IMR-90 (cell line): Measurements from ENCODE around the gene BCL6. TPM values are rescaled to one million over a fixed set of nuclear protein-coding genes. Genes with fewer than 3 reads are reported as not detected.

ENCODE experiments used
- ATAC-seq: fragments of 200-7000 bp; cut with Tn5 transposase; 2 replicates; pipeline ENCODE4 v1.9.1; 2020; ENCODE audit warnings: low read depth, mild to moderate bottlenecking, moderate library complexity
- BruUV-seq: library from RNA; stranded (reverse); fragments of 400-500 nt; replicated peaks from 2 replicates; lab custom pipeline; 2021; lab: Mats Ljungman, UMichigan
- CTCF ChIA-PET: fragments of 300-600 bp; formaldehyde crosslinking; extraction: SDS; loops from one replicate; lab custom pipeline; 2021; ENCODE audit warnings: antibody characterized with exemption; lab: Yijun Ruan, JAX
- POLR2A ChIA-PET: fragments of 300-600 bp; sonication (Branson Sonifier 250); formaldehyde crosslinking; loops from one replicate; lab custom pipeline; 2022; ENCODE audit warnings: antibody characterized with exemption; ENCODE audit not compliant: unreplicated experiment; lab: Charles Lee
- DNase-seq: peaks from one replicate; pipeline ENCODE4 v3.0.0; 2013
- H2AFZ ChIP-seq: replicated peaks from 2 replicates; pipeline ENCODE3; 2013; ENCODE audit warnings: low read length, mild to moderate bottlenecking; ENCODE audit not compliant: poor library complexity
- H2AK5ac ChIP-seq: 2 replicates; pipeline ENCODE4 v1.6.1; 2013; ENCODE audit warnings: low read depth, low read length, inconsistent platforms
- H2AK9ac ChIP-seq: replicated peaks from 2 replicates; pipeline ENCODE3; 2013; ENCODE audit warnings: mild to moderate bottlenecking, low read depth, low read length, moderate library complexity; ENCODE audit not compliant: poor library complexity
- H2BK120ac ChIP-seq: 2 replicates; pipeline ENCODE4 v1.6.1; 2013; ENCODE audit warnings: low read depth, low read length, inconsistent platforms
- H2BK15ac ChIP-seq: 3 replicates; pipeline ENCODE4 v1.6.1; 2013; ENCODE audit warnings: low read depth, low read length, inconsistent platforms
- H2BK20ac ChIP-seq: 2 replicates; pipeline ENCODE4 v1.6.1; 2013; ENCODE audit warnings: low read depth, mild to moderate bottlenecking, inconsistent platforms, low read length, moderate library complexity
- H2BK5ac ChIP-seq: 2 replicates; pipeline ENCODE4 v1.6.1; 2013; ENCODE audit warnings: mild to moderate bottlenecking, low read depth, low read length, inconsistent platforms; ENCODE audit not compliant: poor library complexity, severe bottlenecking
- H3K14ac ChIP-seq: replicated peaks from 2 replicates; pipeline ENCODE4 v1.6.1; 2013; ENCODE audit warnings: low read depth, low read length, inconsistent platforms
- H3K18ac ChIP-seq: 2 replicates; pipeline ENCODE4 v1.6.1; 2013; ENCODE audit warnings: low read depth, low read length, control low read depth
- H3K23ac ChIP-seq: 2 replicates; pipeline ENCODE4 v1.6.1; 2013; ENCODE audit warnings: low read depth, low read length, inconsistent platforms
- H3K27ac ChIP-seq: 2 replicates; pipeline ENCODE4 v1.5.1; 2013; ENCODE audit warnings: mild to moderate bottlenecking, control low read depth, low read length; ENCODE audit not compliant: insufficient read depth
- H3K27me3 ChIP-seq: 2 replicates; pipeline ENCODE4 v1.6.1; 2013; ENCODE audit warnings: low read length; ENCODE audit not compliant: control insufficient read depth, insufficient read depth
- H3K36me3 ChIP-seq: 2 replicates; pipeline ENCODE4 v1.6.1; 2013; ENCODE audit warnings: low read length, mixed read lengths; ENCODE audit not compliant: control insufficient read depth, insufficient read depth
- H3K4ac ChIP-seq: 2 replicates; pipeline ENCODE4 v1.6.1; 2013; ENCODE audit warnings: low read depth, low read length, inconsistent platforms
- H3K4me1 ChIP-seq: 2 replicates; pipeline ENCODE4 v1.6.1; 2013; ENCODE audit warnings: low read length, mixed read lengths; ENCODE audit not compliant: control insufficient read depth, insufficient read depth
- H3K4me2 ChIP-seq: 2 replicates; pipeline ENCODE4 v1.6.1; 2013; ENCODE audit warnings: low read depth, mild to moderate bottlenecking, control low read depth, low read length, moderate library complexity
- H3K4me3 ChIP-seq: 2 replicates; pipeline ENCODE4 v1.5.1; 2013; ENCODE audit warnings: low read depth, mild to moderate bottlenecking, control low read depth, low read length, moderate library complexity; ENCODE audit not compliant: insufficient read depth
- H3K56ac ChIP-seq: 2 replicates; pipeline ENCODE4 v1.6.1; 2013; ENCODE audit warnings: low read length, inconsistent platforms; ENCODE audit not compliant: insufficient read depth; ENCODE audit errors: extremely low read depth
- H3K79me1 ChIP-seq, 2 experiments: 2 replicates each; pipeline ENCODE4 v1.6.1; 2013; ENCODE audit warnings: low read length in 2 of 2, inconsistent platforms in 1 of 2, low read depth in 1 of 2
- H3K9ac ChIP-seq: 2 replicates; pipeline ENCODE4 v1.6.1; 2013; ENCODE audit warnings: low read depth, low read length, control low read depth
- H3K9me1 ChIP-seq: 2 replicates; pipeline ENCODE4 v1.6.1; 2013; ENCODE audit warnings: low read length, inconsistent platforms; ENCODE audit not compliant: insufficient read depth
- H3K9me3 ChIP-seq: 2 replicates; pipeline ENCODE4 v1.6.1; 2013; ENCODE audit warnings: low read length; ENCODE audit not compliant: control insufficient read depth, insufficient read depth
- H4K20me1 ChIP-seq: 2 replicates; pipeline ENCODE4 v1.6.1; 2013; ENCODE audit warnings: low read length, inconsistent platforms; ENCODE audit not compliant: insufficient read depth
- H4K5ac ChIP-seq: 2 replicates; pipeline ENCODE4 v1.6.1; 2013; ENCODE audit warnings: mild to moderate bottlenecking, low read depth, low read length, control low read depth
- H4K8ac ChIP-seq, 2 experiments: 2 replicates each; pipeline ENCODE4 v1.6.1; 2013; ENCODE audit warnings: low read depth in 2 of 2, low read length in 2 of 2, control low read depth in 1 of 2, inconsistent platforms in 1 of 2
- H4K91ac ChIP-seq: 2 replicates; pipeline ENCODE4 v1.6.1; 2013; ENCODE audit warnings: low read depth, low read length, inconsistent platforms; ENCODE audit not compliant: insufficient read depth
- BHLHE40 ChIP-seq: fragments of 150-350 bp; IDR thresholded peaks from 2 replicates; pipeline ENCODE4 v1.6.1; 2016; ENCODE audit warnings: mild to moderate bottlenecking, low read depth, low read length
- CEBPB ChIP-seq: IDR thresholded peaks from 2 replicates; pipeline ENCODE4 v1.6.1; 2012; ENCODE audit warnings: low read depth, low read length, improper control_type of control experiment
- CHD1 ChIP-seq: IDR thresholded peaks from 2 replicates; pipeline ENCODE4 v1.6.1; 2012; ENCODE audit warnings: low read depth, low read length, improper control_type of control experiment
- CTCF ChIP-seq: conservative IDR thresholded peaks from 2 replicates; pipeline ENCODE4 v1.5.1; 2012; ENCODE audit warnings: mild to moderate bottlenecking, low read depth, low read length, improper control_type of control experiment
- MAFK ChIP-seq: IDR thresholded peaks from 2 replicates; pipeline ENCODE4 v1.6.1; 2012; ENCODE audit warnings: low read depth, low read length, improper control_type of control experiment
- MAZ ChIP-seq: IDR thresholded peaks from 2 replicates; pipeline ENCODE4 v1.6.1; 2012; ENCODE audit warnings: low read depth, mild to moderate bottlenecking, low read length, improper control_type of control experiment, moderate library complexity, borderline replicate concordance
- MXI1 ChIP-seq: IDR thresholded peaks from 2 replicates; pipeline ENCODE4 v1.6.1; 2012; ENCODE audit warnings: low read depth, mild to moderate bottlenecking, low read length, moderate library complexity, borderline replicate concordance
- POLR2A ChIP-seq: IDR thresholded peaks from 2 replicates; pipeline ENCODE4 v1.6.1; 2012; ENCODE audit warnings: mild to moderate bottlenecking, low read depth, low read length
- RAD21 ChIP-seq: IDR thresholded peaks from 2 replicates; pipeline ENCODE4 v1.6.1; 2012; ENCODE audit warnings: low read length, improper control_type of control experiment
- RCOR1 ChIP-seq: IDR thresholded peaks from 2 replicates; pipeline ENCODE4 v1.6.1; 2012; ENCODE audit warnings: mild to moderate bottlenecking, low read length, improper control_type of control experiment; ENCODE audit not compliant: insufficient replicate concordance
- RFX5 ChIP-seq: IDR thresholded peaks from 2 replicates; pipeline ENCODE4 v1.8.0; 2012; ENCODE audit warnings: low read depth, mild to moderate bottlenecking, low read length, moderate library complexity
- SMC3 ChIP-seq: fragments of 150-350 bp; IDR thresholded peaks from 2 replicates; pipeline ENCODE4 v1.6.1; 2016; ENCODE audit warnings: low read depth, mild to moderate bottlenecking, antibody characterized with exemption, low read length, moderate library complexity
- USF2 ChIP-seq: fragments of 150-350 bp; IDR thresholded peaks from 2 replicates; pipeline ENCODE4 v1.6.1; 2017; ENCODE audit warnings: mild to moderate bottlenecking, antibody characterized with exemption, low read length, low read depth
- WGBS, 2 experiments: methylation state at CpG; one replicate each; pipeline versions ENCODE4 v1.1.5 to v1.1.7; 2013; ENCODE audit warnings: missing lambda C conversion rate in 2 of 2; ENCODE audit not compliant: insufficient read length in 1 of 2; ENCODE audit errors: extremely low coverage in 2 of 2; 5-methylcytosine and 5-hydroxymethylcytosine counted together
- dilution Hi-C: fragments of 300-500 bp; cut with HindIII; formaldehyde crosslinking; loops from one replicate; pipeline ENCODE4 v1.14.3; 2018; ENCODE audit warnings: low sequenced_read_pairs; ENCODE audit not compliant: unreplicated experiment
- in situ Hi-C: fragments of 300-500 bp; cut with MboI; formaldehyde crosslinking; loops from 3 replicates; pipeline ENCODE4 v1.14.3; 2019; ENCODE audit warnings: low sequenced_read_pairs, inconsistent platforms, mixed read lengths
- intact Hi-C: fragments of 100-400 bp; cut with micrococcal nuclease; formaldehyde crosslinking; loops from 2 replicates; pipeline ENCODE4 v1.10.0; 2022
- polyA plus RNA-seq, 3 experiments: library from polyadenylated mRNA; depleted of rRNA; stranded (reverse); fragments of >200 nt; gene quantifications; 2 replicates each; pipeline ENCODE4 v1.2.3, GENCODE V29; 2012; ENCODE audit warnings: low replicate concordance in 1 of 3
- total RNA-seq: library from RNA; depleted of rRNA; stranded (reverse); fragments of >200 nt; gene quantifications from 2 replicates; pipeline ENCODE4 v1.2.3, GENCODE V29; 2012

The BCL6 gene
- total and polyA plus RNA-seq, 2 of the 4 experiments (the other 2 are of a cell fraction) = 19.7 to 22.6 TPM

- TF ChIP-seq SMC3 (peak; percentile 62), MAFK (no peak), RFX5 (no peak)
Observed at GRCh38 chr3:187738331-187739093, 6.8 kb downstream of the BCL6 start (continued).

- peak overlapping the region; percentile 91 for H2AFZ ChIP-seq
- peak overlapping the region; percentile 91 for H3K4ac ChIP-seq
- peak overlapping the region; percentile 87 for H3K56ac ChIP-seq
- H2BK5ac ChIP-seq = peak overlapping the region; percentile 83
- in situ Hi-C loops (loop anchor here (10.0 to 25.0 kb wide), 5 partner anchors 674 to 1417 kb away; no protein-coding TSS in a partner anchor), dilution Hi-C loops (loop anchor here (25.0 kb wide), 1 partner anchor 574 kb away; no protein-coding TSS in a partner anchor), intact Hi-C loops (loop anchor here (2.0 kb wide), 1 partner anchor 975 kb away; no protein-coding TSS in a partner anchor)
- H3K9ac ChIP-seq = peak overlapping the region; percentile 82
- peak overlapping the region; percentile 83 for H2BK120ac ChIP-seq
- ChIA-PET CTCF (interaction anchor here (4.5 kb wide), 1 partner anchor 1216 kb away, joined by 96 read pairs; no protein-coding TSS in a partner anchor), POLR2A (no interaction called here)
- DNase-seq (no peak), ATAC-seq (no peak)
- peak overlapping the region; percentile 22; the same call in 1 of the 3 replicates for H2BK15ac ChIP-seq
- peak overlapping the region; percentile 66 for H3K18ac ChIP-seq
- H3K4me2 ChIP-seq = peak overlapping the region; percentile 97
- peak overlapping the region; percentile 40 for H2AK5ac ChIP-seq
- WGBS, 2 experiments = no CpG with 5 or more reads among the region's 7 CpGs
- peaks cover 20% of the 10 kb centered on the region for H3K4me1 ChIP-seq
- H4K91ac ChIP-seq = peak overlapping the region; percentile 58
- H3K27me3 ChIP-seq = no peaks in the 10 kb centered on the region
- no peaks in the 10 kb centered on the region for H3K9me3 ChIP-seq
- peaks cover 67% of the 10 kb centered on the region for H4K20me1 ChIP-seq
- peak overlapping the region; percentile 30 to 90 for H4K8ac ChIP-seq
- H3K14ac ChIP-seq = peak overlapping the region; percentile 87
- H3K23ac ChIP-seq = peak overlapping the region; percentile 82
- no TSS peak for BruUV-seq
- H3K79me1 ChIP-seq = peaks cover 28 to 90% of the 10 kb centered on the region in 2 experiments
- peaks cover 8% of the 10 kb centered on the region for H3K36me3 ChIP-seq
- H2BK20ac ChIP-seq = peak overlapping the region; percentile 69
- peak overlapping the region; percentile 75 for H2AK9ac ChIP-seq
- peak overlapping the region; percentile 46 for H3K4me3 ChIP-seq
- H4K5ac ChIP-seq = peak overlapping the region; percentile 5; the same call in 1 of the 2 replicates
- H3K27ac ChIP-seq = peak overlapping the region; percentile 87
- peaks cover 17% of the 10 kb centered on the region for H3K9me1 ChIP-seq
- no peak for TF ChIP-seq CHD1
- no peak for TF ChIP-seq BHLHE40
- TF ChIP-seq RCOR1 = no peak
- no peak for TF ChIP-seq POLR2A
- no peak for TF ChIP-seq CTCF
- TF ChIP-seq MXI1 = no peak
- no peak for TF ChIP-seq CEBPB
- TF ChIP-seq MAFK = no peak
- TF ChIP-seq RFX5 = no peak
- no peak; the same call in 1 of the 2 replicates for TF ChIP-seq MAZ
- TF ChIP-seq USF2 = no peak
- TF ChIP-seq RAD21 = no peak
Observed at GRCh38 chr3:187738071-187738330, 7.3 kb downstream of the BCL6 start.
